SKM-1 treated with dmso at 0.1 percent for 144 hours (cell line): ENCODE measurements around the gene TACC2.
"Not testable (repeated sequence)": the region's sequence is repeated elsewhere in the genome, so short reads cannot be mapped to it uniquely, and the experiment has no call there.

ENCODE experiments used
- DNase-seq: peaks from one replicate; lab custom pipeline; 2025; ENCODE audit not compliant: unreplicated experiment; lab: John Stamatoyannopoulos, UW

The TACC2 gene

GRCh38 chr10:122086416-122087240 lies 97.7 kb downstream of the TACC2 start:
- DNase-seq: no peak

GRCh38 chr10:122087436-122087835 lies 98.5 kb downstream of the TACC2 start:
- no peak for DNase-seq

GRCh38 chr10:122089311-122090017 lies 100.5 kb downstream of the TACC2 start:
- no peak for DNase-seq

GRCh38 chr10:122091722-122092121 lies 102.8 kb downstream of the TACC2 start:
- DNase-seq: no peak

- no peak for DNase-seq
These were observed 104.1 kb downstream of the TACC2 start for GRCh38 chr10:122093076-122093475.

- not testable (repeated sequence) for DNase-seq
These were observed 107.2 kb downstream of the TACC2 start for GRCh38 chr10:122096181-122096580.

GRCh38 chr10:122096705-122097104 lies 107.7 kb downstream of the TACC2 start:
- DNase-seq: no peak

- no peak for DNase-seq
These were observed 109.0 kb downstream of the TACC2 start for GRCh38 chr10:122097935-122098334.

- no peak for DNase-seq
These were observed 110.0 kb downstream of the TACC2 start for GRCh38 chr10:122098924-122099323.

- no peak for DNase-seq
These were observed 110.6 kb downstream of the TACC2 start for GRCh38 chr10:122099562-122099961.

- DNase-seq: no peak
These were observed 113.3 kb downstream of the TACC2 start for GRCh38 chr10:122102146-122102868.

GRCh38 chr10:122102869-122103525 lies 114.0 kb downstream of the TACC2 start:
- DNase-seq: no peak

- DNase-seq: no peak
These were observed 114.6 kb downstream of the TACC2 start for GRCh38 chr10:122103592-122103991.

- not testable (repeated sequence) for DNase-seq
These were observed 119.8 kb downstream of the TACC2 start for GRCh38 chr10:122108786-122109185.

- no peak for DNase-seq
These were observed 123.2 kb downstream of the TACC2 start for GRCh38 chr10:122112021-122112616.

- peak; percentile 45 for DNase-seq
These were observed 123.7 kb downstream of the TACC2 start for GRCh38 chr10:122112625-122113160.

- peak; percentile 56 for DNase-seq
These were observed 124.4 kb downstream of the TACC2 start for GRCh38 chr10:122113161-122113944.

- no peak for DNase-seq
These were observed 125.2 kb downstream of the TACC2 start for GRCh38 chr10:122113945-122114747.

GRCh38 chr10:122115874-122116273 lies 126.9 kb downstream of the TACC2 start:
- no peak for DNase-seq
